ENCODE results near the gene MORN1.

Gene MORN1

DNA sequence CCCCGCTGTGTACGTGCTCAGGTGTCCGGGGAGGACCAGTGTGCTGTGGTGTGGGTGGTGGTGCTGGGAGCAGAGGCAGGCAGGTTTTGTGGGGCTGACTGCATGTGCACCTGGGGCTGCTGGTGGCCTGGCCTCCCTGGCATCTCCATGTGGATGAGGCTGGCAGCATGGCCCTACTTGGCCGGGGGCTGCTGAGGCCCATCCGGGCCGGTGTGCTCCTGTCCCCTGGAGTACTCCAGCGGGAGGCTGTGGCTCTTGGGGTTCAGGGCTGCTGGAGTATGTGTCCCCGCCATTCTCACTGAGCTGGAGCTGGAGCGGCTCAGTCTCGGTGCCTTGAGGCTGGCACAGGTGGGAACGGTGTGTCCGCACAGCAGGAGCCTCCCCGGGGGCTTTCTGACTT lies 41.8 kb upstream of the MORN1 start:
- Histone ChIP-seq H3K36me3 (ENCODE audit: insufficient read depth, low read length) (no peaks in the 10 kb centered on the region), H3K27ac (ENCODE audit: low read depth, low read length) (no peak overlapping the region), H3K79me2 (ENCODE audit: control insufficient read depth, insufficient read depth, low read length, unreplicated experiment) (no peaks in the 10 kb centered on the region), H3K4me3 (ENCODE audit: low read depth, low read length) (no peak overlapping the region), H3K27me3 (ENCODE audit: insufficient read depth, low read length) (peaks cover 42% of the 10 kb centered on the region), H3K4me1 (ENCODE audit: control insufficient read depth, insufficient read depth, low read length, unreplicated experiment) (no peaks in the 10 kb centered on the region), H2AFZ (ENCODE audit: low read length, unreplicated experiment) (no peak overlapping the region)

DNA sequence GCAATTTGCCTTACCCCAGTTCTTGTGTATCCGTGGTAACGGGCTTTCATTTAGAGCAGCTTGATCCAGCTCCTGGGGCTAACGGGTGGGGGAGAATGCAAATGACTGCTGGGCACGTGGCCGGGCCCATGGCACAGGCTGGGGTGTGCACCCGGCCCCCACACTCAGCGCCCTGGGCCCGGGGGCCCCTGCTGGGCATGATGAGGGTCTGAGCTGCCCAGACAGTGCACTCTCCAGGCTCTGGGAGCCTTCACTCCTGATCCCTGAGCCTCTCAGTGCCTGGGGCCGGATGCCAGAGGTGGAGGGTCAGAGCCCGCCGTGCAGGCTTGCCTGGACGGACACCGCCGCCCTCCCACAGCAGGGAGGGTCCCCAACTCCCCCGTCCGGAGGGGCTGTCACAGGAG lies 41.1 kb upstream of the MORN1 start:
- no peak overlapping the region for H3K27ac ChIP-seq (ENCODE audit: low read depth, low read length)
- no peaks in the 10 kb centered on the region for H3K79me2 ChIP-seq (ENCODE audit: control insufficient read depth, insufficient read depth, low read length, unreplicated experiment)
- H3K4me3 ChIP-seq (ENCODE audit: low read depth, low read length), result no peak overlapping the region
- peaks cover 42% of the 10 kb centered on the region for H3K27me3 ChIP-seq (ENCODE audit: insufficient read depth, low read length)
- no peak overlapping the region for H2AFZ ChIP-seq (ENCODE audit: low read length, unreplicated experiment)
- H3K36me3 ChIP-seq (ENCODE audit: insufficient read depth, low read length), result no peaks in the 10 kb centered on the region
- no peaks in the 10 kb centered on the region for H3K4me1 ChIP-seq (ENCODE audit: control insufficient read depth, insufficient read depth, low read length, unreplicated experiment)

DNA sequence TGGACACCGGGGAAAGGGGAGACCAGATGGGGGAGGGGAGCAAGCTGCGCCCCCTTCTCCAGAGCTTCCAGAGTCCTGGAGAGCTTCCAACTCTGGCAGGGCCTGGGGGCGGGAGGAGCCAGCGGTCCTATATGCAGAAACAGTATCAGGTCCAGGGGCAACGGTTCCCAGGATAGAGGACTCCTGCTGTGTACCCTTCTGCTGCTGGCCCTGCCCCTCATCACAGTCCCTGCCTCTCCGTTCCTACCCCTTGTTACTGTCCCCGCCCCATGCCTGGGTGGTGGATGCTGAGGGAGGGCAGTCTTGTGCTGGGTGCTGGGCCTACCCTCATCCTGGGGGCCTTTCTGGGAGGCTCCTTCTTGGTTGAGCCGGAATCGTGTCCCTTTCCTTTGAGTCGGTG lies 40.2 kb upstream of the MORN1 start:
- Histone ChIP-seq H3K27me3 (ENCODE audit: insufficient read depth, low read length) (peaks cover 45% of the 10 kb centered on the region), H3K4me3 (ENCODE audit: low read depth, low read length) (no peak overlapping the region), H3K36me3 (ENCODE audit: insufficient read depth, low read length) (no peaks in the 10 kb centered on the region), H3K4me1 (ENCODE audit: control insufficient read depth, insufficient read depth, low read length, unreplicated experiment) (no peaks in the 10 kb centered on the region), H3K79me2 (ENCODE audit: control insufficient read depth, insufficient read depth, low read length, unreplicated experiment) (no peaks in the 10 kb centered on the region), H2AFZ (ENCODE audit: low read length, unreplicated experiment) (no peak overlapping the region), H3K27ac (ENCODE audit: low read depth, low read length) (no peak overlapping the region)

DNA sequence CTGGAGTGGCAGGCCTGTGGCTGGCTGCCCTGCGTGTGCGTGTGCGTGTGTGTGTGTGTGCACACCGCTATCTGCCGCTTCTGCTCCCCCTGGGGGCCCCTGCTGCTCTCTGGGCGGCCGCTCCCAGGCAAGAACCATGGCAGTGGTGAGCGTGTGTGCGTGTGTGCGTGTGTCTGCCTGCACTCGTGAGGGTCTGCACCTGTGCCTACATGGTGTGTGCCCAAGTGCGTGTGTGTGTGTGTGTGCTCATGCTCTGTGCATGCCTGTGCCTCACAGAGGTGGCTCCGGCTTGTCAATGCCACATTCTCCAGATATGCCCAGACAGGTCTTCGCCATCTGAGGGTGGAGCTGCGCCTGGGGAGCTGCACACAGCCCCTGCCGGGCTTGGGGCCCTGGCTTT lies 39.7 kb upstream of the MORN1 start:
- Histone ChIP-seq H3K27me3 (ENCODE audit: insufficient read depth, low read length) (peaks cover 46% of the 10 kb centered on the region), H2AFZ (ENCODE audit: low read length, unreplicated experiment) (no peak overlapping the region), H3K79me2 (ENCODE audit: control insufficient read depth, insufficient read depth, low read length, unreplicated experiment) (no peaks in the 10 kb centered on the region), H3K4me1 (ENCODE audit: control insufficient read depth, insufficient read depth, low read length, unreplicated experiment) (no peaks in the 10 kb centered on the region), H3K36me3 (ENCODE audit: insufficient read depth, low read length) (no peaks in the 10 kb centered on the region), H3K27ac (ENCODE audit: low read depth, low read length) (no peak overlapping the region), H3K4me3 (ENCODE audit: low read depth, low read length) (no peak overlapping the region)

DNA sequence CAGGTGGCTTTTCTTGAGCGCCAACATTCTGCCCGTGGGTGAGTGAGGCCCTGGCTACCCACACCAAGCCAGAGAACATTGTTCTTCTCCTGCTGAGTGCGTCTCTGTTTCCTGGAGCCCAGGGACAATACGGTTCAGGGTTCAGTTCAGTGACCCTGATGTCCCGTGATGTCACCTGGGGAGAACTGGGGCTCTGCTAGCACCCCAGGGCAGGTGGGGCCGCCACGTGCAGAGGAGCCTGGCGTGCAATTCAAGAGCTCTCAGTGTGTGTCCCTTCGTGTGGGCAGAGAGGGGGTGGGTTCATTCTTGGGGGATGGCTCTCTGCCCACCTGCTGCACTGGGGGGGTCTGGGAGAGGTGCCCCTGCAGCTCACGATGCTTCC lies 39.2 kb upstream of the MORN1 start:
- Histone ChIP-seq H3K4me1 (ENCODE audit: control insufficient read depth, insufficient read depth, low read length, unreplicated experiment) (no peaks in the 10 kb centered on the region), H3K27me3 (ENCODE audit: insufficient read depth, low read length) (peaks cover 45% of the 10 kb centered on the region), H2AFZ (ENCODE audit: low read length, unreplicated experiment) (no peak overlapping the region), H3K36me3 (ENCODE audit: insufficient read depth, low read length) (no peaks in the 10 kb centered on the region), H3K27ac (ENCODE audit: low read depth, low read length) (no peak overlapping the region), H3K79me2 (ENCODE audit: control insufficient read depth, insufficient read depth, low read length, unreplicated experiment) (no peaks in the 10 kb centered on the region), H3K4me3 (ENCODE audit: low read depth, low read length) (no peak overlapping the region)

DNA sequence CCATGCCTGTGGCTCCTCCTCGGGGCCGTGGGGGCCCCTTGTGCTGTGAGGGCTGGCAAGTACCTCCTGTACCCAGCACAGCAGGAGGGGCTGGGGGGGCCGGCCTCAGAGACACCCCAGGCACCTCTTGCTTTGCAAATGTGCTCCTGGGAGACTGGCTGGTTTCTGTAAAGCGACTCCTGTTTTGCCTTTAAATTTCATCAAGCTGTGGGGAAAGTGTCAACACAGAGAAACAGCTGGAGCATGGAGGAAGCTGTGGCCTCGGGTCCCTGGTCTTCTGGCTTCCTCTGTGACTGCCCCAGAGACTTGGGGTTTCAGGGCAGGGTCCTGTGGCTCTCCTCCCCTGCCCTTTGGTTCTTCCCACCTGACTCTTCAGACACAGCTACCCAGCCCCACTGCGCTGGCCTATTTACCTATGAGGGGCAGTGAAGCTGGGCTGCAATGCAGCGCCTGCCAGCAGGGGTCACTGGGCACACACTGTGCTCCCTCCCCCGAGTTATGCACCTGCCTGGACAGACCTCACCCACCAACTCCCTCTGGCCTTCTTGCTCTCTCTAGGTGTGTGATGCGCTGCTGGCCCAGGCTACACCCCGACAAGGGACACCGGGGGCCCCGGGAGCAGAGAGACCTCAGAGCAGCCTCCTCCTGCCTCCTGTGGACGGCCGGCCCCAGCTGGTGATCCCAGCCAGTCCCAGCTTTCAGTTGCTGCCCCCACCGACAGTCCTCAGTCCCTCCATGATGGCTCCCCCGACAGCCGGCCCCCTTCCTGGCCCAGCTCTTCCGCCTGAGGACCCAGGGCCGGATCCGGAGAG lies 38.6 kb upstream of the MORN1 start:
- H3K36me3 ChIP-seq (ENCODE audit: insufficient read depth, low read length), result no peaks in the 10 kb centered on the region
- peaks cover 39% of the 10 kb centered on the region for H3K27me3 ChIP-seq (ENCODE audit: insufficient read depth, low read length)
- no peak overlapping the region for H2AFZ ChIP-seq (ENCODE audit: low read length, unreplicated experiment)
- H3K27ac ChIP-seq (ENCODE audit: low read depth, low read length), result no peak overlapping the region
- no peaks in the 10 kb centered on the region for H3K4me1 ChIP-seq (ENCODE audit: control insufficient read depth, insufficient read depth, low read length, unreplicated experiment)
- H3K79me2 ChIP-seq (ENCODE audit: control insufficient read depth, insufficient read depth, low read length, unreplicated experiment), result no peaks in the 10 kb centered on the region
- H3K4me3 ChIP-seq (ENCODE audit: low read depth, low read length), result no peak overlapping the region

DNA sequence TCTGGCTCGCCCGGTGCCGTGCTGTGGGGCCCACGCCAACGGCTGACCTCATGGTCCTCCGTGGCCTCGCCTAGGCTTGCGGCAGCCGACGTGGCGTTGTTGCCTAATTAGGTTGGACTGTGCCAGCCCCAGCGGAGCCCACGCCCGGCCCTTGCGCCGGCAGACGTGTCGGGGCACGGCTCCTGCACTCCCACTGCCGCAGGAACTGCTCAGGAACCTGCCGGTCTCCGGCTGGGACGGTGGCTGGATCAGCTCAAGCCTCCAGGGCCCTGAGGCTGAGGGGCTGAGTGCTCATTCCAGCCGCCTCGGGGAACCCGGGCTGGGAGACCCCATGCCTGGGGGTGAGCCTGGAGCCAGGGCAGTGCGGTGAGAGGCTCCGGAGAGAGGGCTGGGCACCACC lies 37.1 kb upstream of the MORN1 start:
- no peaks in the 10 kb centered on the region for H3K4me1 ChIP-seq (ENCODE audit: control insufficient read depth, insufficient read depth, low read length, unreplicated experiment)
- H3K36me3 ChIP-seq (ENCODE audit: insufficient read depth, low read length), result no peaks in the 10 kb centered on the region
- no peak overlapping the region for H2AFZ ChIP-seq (ENCODE audit: low read length, unreplicated experiment)
- peaks cover 24% of the 10 kb centered on the region for H3K27me3 ChIP-seq (ENCODE audit: insufficient read depth, low read length)
- H3K79me2 ChIP-seq (ENCODE audit: control insufficient read depth, insufficient read depth, low read length, unreplicated experiment), result no peaks in the 10 kb centered on the region
- H3K27ac ChIP-seq (ENCODE audit: low read depth, low read length), result no peak overlapping the region
- H3K4me3 ChIP-seq (ENCODE audit: low read depth, low read length), result no peak overlapping the region

DNA sequence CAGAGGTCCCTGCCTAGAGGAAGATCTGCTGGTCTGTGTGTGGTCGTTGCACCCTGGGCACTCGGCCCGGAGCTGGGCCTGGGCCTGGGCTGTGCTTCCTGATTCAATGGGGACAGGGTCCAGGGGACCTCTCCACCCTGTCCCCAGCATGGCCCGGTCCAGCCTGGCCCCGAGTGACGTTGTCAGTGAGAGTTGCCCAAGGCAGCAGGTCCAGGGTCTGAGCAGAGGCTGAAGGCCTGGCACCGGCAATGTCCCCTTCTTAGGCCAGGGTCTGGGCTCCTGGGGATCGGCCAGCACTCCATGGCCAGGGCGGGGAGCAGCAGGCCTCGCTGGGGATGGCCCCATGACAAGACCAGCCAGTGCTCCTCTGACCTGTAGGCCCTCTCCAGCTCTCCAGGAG lies 36.6 kb upstream of the MORN1 start:
- H3K36me3 ChIP-seq (ENCODE audit: insufficient read depth, low read length), result no peaks in the 10 kb centered on the region
- H3K79me2 ChIP-seq (ENCODE audit: control insufficient read depth, insufficient read depth, low read length, unreplicated experiment), result no peaks in the 10 kb centered on the region
- H3K27ac ChIP-seq (ENCODE audit: low read depth, low read length), result no peak overlapping the region
- H3K27me3 ChIP-seq (ENCODE audit: insufficient read depth, low read length), result peaks cover 24% of the 10 kb centered on the region
- H3K4me3 ChIP-seq (ENCODE audit: low read depth, low read length), result no peak overlapping the region
- no peak overlapping the region for H2AFZ ChIP-seq (ENCODE audit: low read length, unreplicated experiment)
- H3K4me1 ChIP-seq (ENCODE audit: control insufficient read depth, insufficient read depth, low read length, unreplicated experiment), result no peaks in the 10 kb centered on the region

DNA sequence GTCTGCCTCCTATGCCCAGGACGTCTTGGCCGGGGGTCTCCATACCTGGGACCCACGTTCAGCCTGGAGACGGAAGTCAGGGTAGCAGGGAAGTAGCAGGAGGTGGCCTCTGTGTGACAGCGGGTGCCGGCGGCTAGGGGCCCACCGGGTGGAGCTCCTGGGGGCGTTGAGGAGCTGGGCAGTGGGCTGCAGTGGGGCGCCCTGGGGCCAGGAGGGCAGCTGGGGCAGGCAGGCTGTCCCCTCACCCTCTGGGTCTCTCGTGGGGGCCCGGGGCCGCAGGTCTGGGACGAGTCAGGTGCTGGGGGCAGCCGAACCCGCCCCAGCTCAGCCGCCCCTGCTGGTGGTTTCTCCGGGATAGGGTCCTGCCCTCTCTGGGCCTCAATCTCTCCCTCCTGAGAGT lies 35.7 kb upstream of the MORN1 start:
- Histone ChIP-seq H2AFZ (ENCODE audit: low read length, unreplicated experiment) (no peak overlapping the region), H3K79me2 (ENCODE audit: control insufficient read depth, insufficient read depth, low read length, unreplicated experiment) (no peaks in the 10 kb centered on the region), H3K27ac (ENCODE audit: low read depth, low read length) (no peak overlapping the region), H3K36me3 (ENCODE audit: insufficient read depth, low read length) (no peaks in the 10 kb centered on the region), H3K4me1 (ENCODE audit: control insufficient read depth, insufficient read depth, low read length, unreplicated experiment) (no peaks in the 10 kb centered on the region), H3K27me3 (ENCODE audit: insufficient read depth, low read length) (peaks cover 19% of the 10 kb centered on the region), H3K4me3 (ENCODE audit: low read depth, low read length) (no peak overlapping the region)

DNA sequence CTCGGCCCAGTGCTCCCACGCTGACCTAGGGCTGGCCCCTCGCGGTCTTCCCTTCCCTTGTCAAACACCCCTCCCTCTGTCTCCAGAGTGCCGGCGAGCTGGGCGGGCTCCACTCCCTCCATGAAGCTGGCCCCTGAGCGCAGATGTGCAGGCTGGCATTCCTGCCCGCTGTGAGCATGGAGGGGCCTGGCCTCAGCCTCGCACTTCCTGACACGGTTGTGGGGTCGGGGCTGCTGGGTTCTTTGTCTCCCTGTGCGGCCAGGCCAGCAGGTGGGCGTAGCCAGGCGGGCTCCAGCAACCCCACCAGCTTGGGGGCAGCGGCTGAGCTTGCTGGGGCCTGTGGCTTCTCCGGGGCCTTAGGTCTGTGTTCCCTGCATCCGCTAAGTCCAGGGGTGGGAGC lies 35.2 kb upstream of the MORN1 start:
- H2AFZ ChIP-seq (ENCODE audit: low read length, unreplicated experiment), result no peak overlapping the region
- H3K27me3 ChIP-seq (ENCODE audit: insufficient read depth, low read length), result peaks cover 14% of the 10 kb centered on the region
- H3K79me2 ChIP-seq (ENCODE audit: control insufficient read depth, insufficient read depth, low read length, unreplicated experiment), result no peaks in the 10 kb centered on the region
- H3K4me1 ChIP-seq (ENCODE audit: control insufficient read depth, insufficient read depth, low read length, unreplicated experiment), result no peaks in the 10 kb centered on the region
- H3K36me3 ChIP-seq (ENCODE audit: insufficient read depth, low read length), result no peaks in the 10 kb centered on the region
- no peak overlapping the region for H3K4me3 ChIP-seq (ENCODE audit: low read depth, low read length)
- no peak overlapping the region for H3K27ac ChIP-seq (ENCODE audit: low read depth, low read length)

DNA sequence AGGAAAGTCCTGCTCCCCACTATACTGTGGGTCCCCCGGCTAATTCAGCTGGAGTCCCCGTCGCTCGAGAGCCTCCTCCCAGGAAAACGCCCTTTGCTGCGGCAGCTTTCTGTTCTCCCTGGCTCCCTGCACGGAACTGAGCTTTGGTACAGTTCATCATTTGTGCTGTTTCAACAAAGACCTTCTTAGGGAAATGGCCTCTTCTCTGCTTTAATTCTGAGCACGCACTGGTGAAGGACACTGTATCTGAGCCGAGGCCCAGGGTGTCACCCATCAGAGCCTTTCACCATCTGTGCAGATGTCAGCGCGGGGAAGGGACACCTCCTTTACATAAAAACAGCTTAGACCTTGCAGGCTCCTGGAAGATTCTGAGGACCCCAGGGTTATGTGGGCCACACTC lies 34.5 kb upstream of the MORN1 start:
- Histone ChIP-seq H3K4me1 (ENCODE audit: control insufficient read depth, insufficient read depth, low read length, unreplicated experiment) (no peaks in the 10 kb centered on the region), H3K4me3 (ENCODE audit: low read depth, low read length) (no peak overlapping the region), H3K79me2 (ENCODE audit: control insufficient read depth, insufficient read depth, low read length, unreplicated experiment) (no peaks in the 10 kb centered on the region), H3K36me3 (ENCODE audit: insufficient read depth, low read length) (no peaks in the 10 kb centered on the region), H3K27ac (ENCODE audit: low read depth, low read length) (no peak overlapping the region), H2AFZ (ENCODE audit: low read length, unreplicated experiment) (no peak overlapping the region), H3K27me3 (ENCODE audit: insufficient read depth, low read length) (peaks cover 13% of the 10 kb centered on the region; the same call in 1 of the 2 replicates)
